Heart left ventricle (tissue), 16 donors: ENCODE results near the gene LDAH. TPM values are rescaled to one million over a fixed set of nuclear protein-coding genes. Genes with fewer than 3 reads are reported as not detected.
A peak's percentile ranks its signal among the peaks of the same experiment; 100 is the strongest.

Source experiments
- ATAC-seq, 4 donors: fragments of 200-7000 bp; cut with Tn5 transposase; one replicate each; pipeline ENCODE4 v1.9.1; 2020 to 2022; ENCODE audit warnings: moderate library complexity in 4 of 4, mild to moderate bottlenecking in 3 of 4, moderate number of reproducible peaks in 1 of 4
- DNase-seq, 5 donors: peaks; one replicate each; pipeline ENCODE4 v3.0.0-alpha.2; 2020
- H3K27ac ChIP-seq, 12 donors: fragments of 200-600 bp; sonication (generic) in 4 of 12; one replicate each; pipeline versions ENCODE4 v1.5.0 to v1.8.0; 2016 to 2022; ENCODE audit warnings: mild to moderate bottlenecking in 2 of 12
- H3K27me3 ChIP-seq, 9 donors: fragments of 200-600 bp; sonication (generic) in 2 of 9; one replicate each; pipeline versions ENCODE4 v1.5.1 to v1.8.0; 2016 to 2022; ENCODE audit warnings: mild to moderate bottlenecking in 3 of 9
- H3K36me3 ChIP-seq, 9 donors: fragments of 200-600 bp; sonication (generic) in 2 of 9; one replicate each; pipeline versions ENCODE4 v1.5.0 to v1.8.0; 2018 to 2022; ENCODE audit warnings: mild to moderate bottlenecking in 2 of 9
- H3K4me1 ChIP-seq, 12 donors: fragments of 200-600 bp; sonication (generic) in 4 of 12; one replicate each; pipeline versions ENCODE4 v1.5.0 to v1.8.0; 2016 to 2022; ENCODE audit warnings: mild to moderate bottlenecking in 3 of 12
- H3K4me3 ChIP-seq, 12 donors: fragments of 200-600 bp; sonication (generic) in 4 of 12; one replicate each; pipeline versions ENCODE4 v1.5.0 to v1.8.0; 2017 to 2022; ENCODE audit warnings: mild to moderate bottlenecking in 9 of 12, moderate library complexity in 4 of 12
- H3K9me3 ChIP-seq, 12 donors: fragments of 200-600 bp; sonication (generic) in 4 of 12; one replicate each; pipeline versions ENCODE4 v1.5.0 to v1.8.0; 2016 to 2022; ENCODE audit warnings: mild to moderate bottlenecking in 1 of 12
- CTCF ChIP-seq, 12 donors: fragments of 200-600 bp; sonication (generic) in 4 of 12; IDR thresholded peaks; one replicate each; pipeline versions ENCODE4 v1.5.0 to v1.8.0; 2018 to 2022; ENCODE audit warnings: antibody characterized with exemption in 12 of 12, mild to moderate bottlenecking in 5 of 12
- POLR2A ChIP-seq, 2 donors: fragments of 450-650 bp; IDR thresholded peaks; one replicate each; pipeline ENCODE4 v1.6.1; 2017; ENCODE audit warnings: antibody characterized with exemption in 2 of 2, mild to moderate bottlenecking in 2 of 2, moderate library complexity in 2 of 2
- WGBS, 4 donors: extraction: QIAGEN DNeasy Blood & Tissue Kit in 2 of 4; methylation state at CpG; one replicate each; pipeline versions ENCODE4 v1.1.5 to v1.1.7; 2013 to 2018; 5-methylcytosine and 5-hydroxymethylcytosine counted together
- intact Hi-C, 10 donors: fragments of 100-400 bp; cut with DNase I; formaldehyde crosslinking; loops; one replicate each; pipeline versions ENCODE4 v1.11.1 to v1.14.2; 2022
- long read RNA-seq, 3 donors: library from polyadenylated mRNA; unstranded; transcript quantifications; one replicate each; pipeline ENCODE4 v2.0.0, GENCODE V29; 2020 to 2021
- polyA plus RNA-seq, 2 donors: library from polyadenylated mRNA; stranded (reverse); fragments of 200-250 nt; gene quantifications; one replicate each; pipeline ENCODE4 v1.2.3, GENCODE V29; 2013
- total RNA-seq, 9 donors: library from RNA; depleted of rRNA in 2 of 9; stranded (reverse); fragments of >200 nt in 2 of 9; fragmentation: NEBNext Ultra II Directional in 3 of 9; extraction: Animal tissue kit (Norgen Biotek cat#: 25700) in 3 of 9; gene quantifications; one replicate each; pipeline versions ENCODE4 v1.1.0 to v1.2.4, GENCODE V29; 2016 to 2023
- donor health status: ischemic (EF 13 %, LVEDD 7.1; RV severe dilation, severe dysfunction).
- donor health status: healthy with polysubstance abuse.
- donor health status: DM: no; HTN: yes; CAD: no.
- donor health status: DM: no; HTN: no; CAD: no.
- donor health status: ischemic (EF 25% LVEDD 6.9; RV normal size, moderate dysfunction).
- donor health status: ischemic (EF 25% LVEDD 5.7; RV mildly dilated, moderate dysfunction).
- donor health status: healthy.
- donor health status: DM: yes; HTN: yes; CAD: no.
- donor health status: ischemic (EF 35%, LVEDD 5.7; RV mildly dilated, moderate dysfunction).
- donor health status: nonischemic (EF 11% LVEDD 7.7; RV severe dilation, severe dysfunction).
- donor health status: DM: yes; HTN: yes; CAD: no.
- donor health status: PGD.
- donor health status: ischemic (EF 29% LVEDD 5.4; RV normal size, mild dysfunction).
- donor health status: nonischemic (EF 23%, LVEDD 6.1; RV moderate dilation, normal function).

LDAH gene
- total RNA-seq, result 10 to 100 TPM in 2 of 9 donors, 1 to 10 TPM in 7; 2.5 to 13.2 (median 7.1) TPM
- 1 to 10 TPM; 2.2 to 6.7 TPM for polyA plus RNA-seq
- long read RNA-seq, donor 1, transcript LDAH-201 (7 exons, 2,907 nt), result major isoform, 5 of 11 reads
- long read RNA-seq, donor 1, partial matches to known transcripts, result 0 of 11 reads
- long read RNA-seq, donor 1, other reads (novel, unspliced or antisense), result 3 of 11 reads
- long read RNA-seq, donor 2, transcript LDAH-201 (7 exons, 2,907 nt), result major isoform, 6 of 23 reads
- long read RNA-seq, donor 2, partial matches to known transcripts, result 1 of 23 reads
- long read RNA-seq, donor 2, other reads (novel, unspliced or antisense), result 8 of 23 reads
- long read RNA-seq, donor 3, transcript LDAH-201 (7 exons, 2,907 nt), result major isoform, 7 of 17 reads
- long read RNA-seq, donor 3, partial matches to known transcripts, result 1 of 17 reads
- long read RNA-seq, donor 3, other reads (novel, unspliced or antisense), result 5 of 17 reads

- peak within 1 kb of the TSS; percentile 57 to 97 (median 82) for H3K4me3 ChIP-seq
- peak; percentile 91 to 96 (median 94) for DNase-seq
- ATAC-seq, result peak; percentile 96 to 99 (median 98)
- 0 to 2% (median 1%) methylated on average over 41 to 46 of the region's 46 CpGs for WGBS, 4 donors
- H3K36me3 ChIP-seq, result no peaks in the 10 kb centered on the region
- intact Hi-C loops, result loop anchor here in 2 of 10 donors (5.0 to 10.0 kb wide), 2 partner anchors 158 to 161 kb away; partner anchors contain the start of gene GDF7 (in 1 of the 2)
- H3K4me1 ChIP-seq, result peaks cover 0 to 12% (median 2%) of the 10 kb centered on the region in 12 donors
- TF ChIP-seq CTCF (IDR thresholded peaks at IDR 0.05) (no peak), POLR2A (IDR thresholded peaks at IDR 0.05) (peak in 1 of 2 donors; percentile 52)
- H3K9me3 ChIP-seq, result no peaks in the 10 kb centered on the region
- H3K27ac ChIP-seq, result peak within 1 kb of the TSS; percentile 47 to 93 (median 80)
- H3K27me3 ChIP-seq, result no peaks in the 10 kb centered on the region
Observed at GRCh38 chr2:20822535-20823490, at the start of gene LDAH. Gene LDAH, minus strand, starts transcription at chr2:20823101. Its CDS starts 21,638 bp downstream, at chr2:20801463.

DNA sequence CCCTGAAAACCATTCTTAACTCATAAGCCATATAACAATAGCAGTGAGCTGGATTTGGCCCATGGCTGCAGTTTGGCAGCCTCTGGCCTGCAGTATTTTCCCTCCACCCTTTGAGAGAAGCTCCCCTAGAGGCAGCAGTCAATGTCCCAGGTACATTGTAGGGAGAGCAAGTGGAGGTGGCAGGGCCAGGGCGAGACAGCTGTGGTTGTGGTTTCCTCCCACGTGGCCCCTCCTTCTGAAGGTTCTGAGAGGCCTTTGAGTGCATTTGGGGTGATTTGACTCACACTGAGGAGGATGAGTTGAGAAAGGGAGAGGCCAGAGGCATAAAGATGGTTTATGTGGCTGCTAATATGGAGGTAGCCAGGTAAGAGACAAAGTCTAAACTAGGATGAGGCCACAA lies 45.5 kb upstream of the LDAH start:
- no peak for ATAC-seq
- DNase-seq, result no peak
- WGBS, 4 donors, result 20 to 42% (median 33%) methylated on average over 2 of the region's 2 CpGs
- H3K4me1 ChIP-seq, result no peaks in the 10 kb centered on the region
- H3K4me3 ChIP-seq, result no peak overlapping the region
- H3K27ac ChIP-seq, result no peak overlapping the region
- H3K36me3 ChIP-seq, result no peaks in the 10 kb centered on the region
- H3K9me3 ChIP-seq, result peaks cover 0 to 11% (median 0%) of the 10 kb centered on the region in 12 donors
- TF ChIP-seq CTCF (IDR thresholded peaks at IDR 0.05), result no peak
- TF ChIP-seq POLR2A (IDR thresholded peaks at IDR 0.05), result no peak
- intact Hi-C loops, result no loop called here
- H3K27me3 ChIP-seq, result no peaks in the 10 kb centered on the region

GRCh38 chr2:20862850-20863249 lies 39.9 kb upstream of the LDAH start:
- H3K36me3 ChIP-seq, result no peaks in the 10 kb centered on the region
- peaks cover 0 to 5% (median 0%) of the 10 kb centered on the region in 9 donors for H3K27me3 ChIP-seq
- H3K9me3 ChIP-seq, result peaks cover 0 to 11% (median 0%) of the 10 kb centered on the region in 12 donors
- H3K4me1 ChIP-seq, result no peaks in the 10 kb centered on the region
- intact Hi-C loops, result no loop called here
- no peak for DNase-seq
- no peak for ATAC-seq
- 66 to 80% (median 68%) methylated on average over 6 of the region's 6 CpGs for WGBS, 4 donors
- no peak overlapping the region for H3K4me3 ChIP-seq
- no peak overlapping the region for H3K27ac ChIP-seq
- no peak for TF ChIP-seq POLR2A (IDR thresholded peaks at IDR 0.05)
- TF ChIP-seq CTCF (IDR thresholded peaks at IDR 0.05), result no peak
